SK-N-SH treated with all-trans-retinoic acid at 6 μM for 48 hours (cell line): ENCODE results near the gene BBS9.

Experiments
- ESRRG ChIP-seq: fragments of 250-450 bp; sonication (Bioruptor Pico); IDR thresholded peaks from 2 replicates; pipeline ENCODE4 v1.6.1; 2021; ENCODE audit warnings: mild to moderate bottlenecking
- TOX ChIP-seq: fragments of 250-450 bp; sonication (Bioruptor Pico); IDR thresholded peaks from 2 replicates; pipeline ENCODE4 v1.8.0; 2021; ENCODE audit warnings: mild to moderate bottlenecking, moderate library complexity, borderline replicate concordance
- ZC3H10 ChIP-seq: fragments of 250-450 bp; sonication (Bioruptor Pico); IDR thresholded peaks from 2 replicates; pipeline ENCODE4 v1.5.1; 2021; ENCODE audit warnings: mild to moderate bottlenecking, moderate library complexity
- ZNF565 ChIP-seq: fragments of 450-650 bp; formaldehyde crosslinking; conservative IDR thresholded peaks from 2 replicates; pipeline ENCODE4 v1.5.0; 2020; ENCODE audit warnings: low read depth, mild to moderate bottlenecking, moderate library complexity

- TF ChIP-seq ZC3H10 (CRISPR knock-in tag) = no peak
- TF ChIP-seq ESRRG (CRISPR knock-in tag) = no peak
- TF ChIP-seq TOX (CRISPR knock-in tag) = no peak
- no peak for TF ChIP-seq ZNF565 (CRISPR knock-in tag)
Observed at GRCh38 chr7:33155811-33156210, 26.4 kb downstream of the BBS9 start.
